SIG-M5 treated with dmso at 0.1 percent for 504 hours (cell line): ENCODE measurements around the gene TBCD.

Experiments
- DNase-seq: peaks from one replicate; lab custom pipeline; 2025; ENCODE audit not compliant: unreplicated experiment; lab: John Stamatoyannopoulos, UW

TBCD gene

DNA sequence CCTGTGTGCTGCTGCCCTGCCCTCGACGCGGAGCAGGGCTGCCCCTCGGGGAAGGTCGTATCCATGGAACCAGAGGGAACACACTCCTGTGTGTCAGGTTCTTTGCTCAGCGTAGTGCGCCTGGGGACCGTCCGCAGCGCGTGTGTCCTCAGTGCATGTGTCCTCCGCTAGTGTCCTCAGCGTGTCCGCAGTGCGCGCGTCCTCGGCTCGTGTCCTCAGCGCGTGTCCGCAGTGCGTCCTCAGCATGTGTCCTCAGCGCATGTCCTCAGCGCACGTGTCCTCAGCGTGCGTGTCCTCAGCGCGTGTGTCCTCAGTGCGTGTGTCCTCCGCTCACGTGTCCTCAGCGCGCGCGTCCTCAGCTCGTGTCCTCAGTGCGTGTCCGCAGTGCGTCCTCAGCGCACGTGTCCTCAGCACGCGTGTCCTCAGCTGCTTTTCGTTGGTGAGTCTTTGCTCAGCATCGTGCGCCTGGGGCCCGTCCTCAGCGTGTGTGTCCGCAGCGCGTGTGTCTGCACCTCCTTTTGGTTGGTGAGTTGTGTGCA lies 147.2 kb downstream of the TBCD start:
- DNase-seq = no peak

DNA sequence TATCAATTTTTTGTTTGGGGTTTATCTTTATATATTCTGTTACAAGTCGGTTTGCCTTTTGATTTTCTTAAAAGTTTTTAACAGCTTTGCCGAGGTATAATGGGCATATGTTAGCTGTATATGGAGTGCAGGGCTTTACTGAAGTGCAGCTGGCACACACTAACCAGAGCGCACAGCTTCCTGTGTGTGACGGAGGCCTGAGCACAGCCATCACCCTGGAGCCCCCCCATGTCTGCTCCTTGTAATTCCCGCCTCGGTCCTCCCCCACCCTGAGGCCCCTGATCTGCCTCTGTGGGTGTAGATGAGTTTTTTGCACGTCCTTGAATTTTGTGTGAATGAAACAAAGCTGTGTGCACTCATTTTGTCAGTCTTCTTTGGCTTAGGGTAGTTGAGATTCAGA lies 148.1 kb downstream of the TBCD start:
- no peak for DNase-seq

DNA sequence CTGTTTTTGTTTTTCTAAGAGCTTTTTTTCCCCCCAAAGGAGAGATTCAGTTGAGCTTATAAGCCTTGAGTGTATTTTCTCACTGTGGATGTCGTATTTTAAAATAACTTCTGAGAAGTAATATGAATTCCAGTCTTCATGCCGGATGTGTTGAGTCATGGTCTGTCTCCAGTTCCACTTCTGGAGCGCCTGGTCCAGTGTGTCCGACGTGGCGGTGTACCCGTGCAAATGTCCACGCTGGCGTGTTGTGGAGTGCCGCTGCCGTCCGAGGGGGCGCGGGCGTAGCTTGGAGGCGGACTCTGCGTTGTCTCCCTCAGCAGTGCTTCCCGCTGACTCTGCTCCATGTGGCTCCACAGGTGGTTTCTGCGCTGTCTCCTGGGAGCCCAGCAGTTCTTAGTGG lies 148.9 kb downstream of the TBCD start:
- no peak for DNase-seq

DNA sequence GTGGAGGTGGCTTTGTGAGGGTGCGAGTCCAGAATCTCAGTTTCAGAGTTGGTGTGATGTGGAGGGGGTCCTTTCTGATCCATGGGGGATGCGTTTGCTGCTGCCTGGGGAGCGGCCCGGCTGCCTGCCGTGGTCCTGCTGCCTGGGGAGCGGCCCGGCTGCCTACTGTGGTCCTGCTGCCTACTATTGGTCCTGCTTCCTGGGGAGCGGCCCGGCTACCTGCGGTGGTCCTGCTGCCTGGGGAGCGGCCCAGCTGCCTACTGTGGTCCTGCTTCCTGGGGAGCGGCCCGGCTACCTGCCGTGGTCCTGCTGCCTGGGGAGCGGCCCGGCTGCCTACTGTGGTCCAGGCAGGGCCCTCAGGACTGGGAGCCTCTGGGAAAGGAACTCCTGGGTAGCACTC lies 149.5 kb downstream of the TBCD start:
- DNase-seq = no peak

DNA sequence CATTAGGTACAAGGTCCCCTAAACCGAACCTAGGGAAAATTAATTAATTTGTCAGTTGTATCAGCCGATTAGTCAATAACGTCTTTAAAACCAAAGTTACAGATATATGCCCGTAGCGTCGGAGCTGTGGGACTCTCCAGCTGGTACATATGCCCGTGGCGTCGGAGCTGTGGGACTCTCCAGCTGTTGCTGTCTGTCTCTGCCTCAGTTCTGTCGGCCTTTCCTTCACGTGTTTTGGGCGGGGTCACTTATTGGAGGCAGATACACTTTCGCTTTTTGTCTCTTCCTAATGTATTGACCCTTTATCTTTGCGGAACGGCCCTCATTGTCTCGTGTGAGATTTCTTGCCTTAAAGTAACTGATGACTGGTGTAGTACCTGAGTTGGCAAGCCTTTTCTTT lies 150.0 kb downstream of the TBCD start:
- no peak for DNase-seq

DNA sequence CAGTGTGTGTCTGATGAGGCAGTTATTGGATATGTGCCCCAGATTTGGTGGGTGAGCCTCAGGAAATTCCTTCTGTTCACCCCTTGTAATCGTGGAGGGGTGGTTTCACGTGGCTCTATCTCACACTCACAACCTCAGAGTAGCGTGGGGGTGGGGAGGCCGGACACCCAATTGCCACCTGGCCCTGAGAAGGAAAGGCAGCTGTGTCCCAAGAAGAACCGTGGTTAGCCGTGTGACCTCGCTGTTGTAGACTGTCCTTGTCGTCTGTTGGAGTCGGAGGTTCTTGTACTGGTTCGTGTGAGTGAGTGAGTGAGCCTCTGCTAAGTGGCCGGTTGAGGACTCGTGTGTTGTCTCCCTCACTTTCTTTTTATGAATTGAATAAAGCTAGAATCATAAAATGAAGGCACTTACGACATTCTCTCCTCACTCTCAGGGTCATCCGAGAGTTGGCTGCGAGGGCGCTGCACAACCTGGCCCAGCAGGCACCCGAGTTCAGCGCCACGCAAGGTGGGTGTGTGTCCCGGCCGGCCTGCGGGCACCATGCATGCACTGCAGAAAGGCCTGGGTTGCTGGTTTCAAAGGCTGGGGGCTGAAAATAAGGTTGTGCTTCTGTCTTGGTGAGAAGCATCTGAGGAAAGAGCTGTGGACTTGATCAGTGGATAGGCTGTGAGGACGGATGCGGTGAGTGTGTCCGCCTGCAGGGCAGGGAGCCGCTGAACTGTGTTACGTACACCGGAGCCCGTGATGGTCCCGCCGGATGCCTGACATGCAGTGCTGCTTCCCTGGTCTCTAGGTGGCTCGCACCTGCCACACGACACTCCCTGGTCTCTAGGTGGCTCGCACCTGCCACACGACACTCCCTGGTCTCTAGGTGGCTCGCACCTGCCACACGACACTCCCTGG lies 151.4 kb downstream of the TBCD start:
- no peak for DNase-seq

DNA sequence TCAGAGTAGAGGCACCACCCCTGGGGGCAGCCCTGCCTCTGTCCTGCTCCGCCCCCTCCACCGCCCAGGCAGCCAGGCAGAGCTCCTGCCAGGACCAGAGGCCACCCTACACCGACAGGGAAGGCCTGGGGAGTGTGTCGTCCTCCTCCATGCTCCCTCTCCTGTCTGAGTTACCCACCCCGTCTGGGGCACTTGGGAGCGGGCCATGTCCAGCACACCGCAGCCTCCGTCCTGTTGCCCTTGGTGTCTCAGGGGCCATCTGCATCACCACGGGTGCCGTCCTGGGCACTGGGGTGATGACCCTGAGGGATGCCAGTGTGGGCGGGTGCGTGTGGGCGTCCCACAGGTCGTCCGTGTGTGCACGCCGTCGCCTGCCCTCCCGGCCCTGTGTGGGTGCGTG lies 153.3 kb downstream of the TBCD start:
- no peak for DNase-seq

DNA sequence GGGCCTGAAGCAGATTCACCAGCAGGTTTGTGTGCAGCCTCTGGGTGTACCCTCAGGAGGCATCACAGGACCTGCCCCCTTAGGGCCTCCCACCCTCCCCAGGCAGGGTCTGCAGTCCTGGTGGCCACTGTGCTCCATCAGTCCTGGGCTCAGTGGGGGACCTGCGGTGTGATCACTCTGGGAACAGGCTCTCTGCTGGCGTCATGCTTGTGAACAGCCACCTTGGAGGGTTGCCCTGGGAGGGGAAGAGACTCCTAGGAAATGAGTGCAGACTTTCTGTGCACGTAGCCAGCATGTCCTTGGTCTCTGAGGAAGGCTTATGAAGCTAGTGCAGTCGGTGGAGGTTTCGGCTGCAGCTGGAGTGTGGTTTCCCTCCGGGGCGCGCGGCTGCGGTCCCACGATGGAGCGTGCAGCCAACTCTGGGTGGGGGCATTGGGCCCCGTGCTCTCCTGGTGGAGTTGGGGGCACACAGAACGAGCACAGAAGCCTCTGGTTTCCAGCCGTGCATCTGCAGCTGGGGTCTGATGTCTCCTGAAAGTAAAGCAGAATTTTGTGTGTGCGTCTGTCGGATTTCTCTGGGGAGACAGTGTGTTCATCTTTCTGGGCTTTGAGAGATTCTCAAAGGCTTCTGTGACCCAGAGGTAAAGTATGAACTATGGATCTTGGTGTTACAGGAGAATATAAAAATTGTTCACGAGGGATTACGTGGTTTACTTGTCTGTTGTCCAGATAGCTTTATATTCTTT lies 156.1 kb downstream of the TBCD start:
- no peak for DNase-seq

DNA sequence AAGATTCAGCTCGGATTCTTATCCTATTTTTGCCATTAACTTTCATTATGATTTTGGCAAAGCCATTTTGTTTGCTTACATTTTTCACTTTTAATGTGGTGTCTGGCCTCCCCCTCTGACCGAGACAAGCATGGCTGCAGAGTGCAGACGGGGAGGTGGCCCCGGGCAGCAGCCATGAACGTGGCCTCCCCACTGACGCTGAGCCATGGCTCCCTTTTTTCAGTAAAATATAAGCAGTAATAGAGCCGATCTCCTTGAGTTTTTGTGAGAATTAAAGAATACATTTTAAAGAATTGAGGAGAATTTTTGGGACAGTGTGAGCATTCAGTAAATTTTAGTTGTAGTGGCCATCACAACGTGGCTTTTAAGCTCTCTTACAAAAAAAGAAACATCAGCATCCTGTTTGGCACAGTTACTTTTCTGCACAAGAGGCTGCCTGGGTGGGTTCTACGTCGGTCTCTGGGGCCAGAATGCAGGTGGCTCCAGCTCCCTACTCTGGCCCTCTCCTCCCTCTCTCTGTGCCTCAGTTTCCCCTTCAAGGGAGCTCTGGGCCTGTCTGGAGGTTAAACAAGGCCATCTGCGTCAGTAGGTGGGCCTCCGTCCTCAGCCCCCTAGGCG lies 156.8 kb downstream of the TBCD start:
- no peak for DNase-seq

DNA sequence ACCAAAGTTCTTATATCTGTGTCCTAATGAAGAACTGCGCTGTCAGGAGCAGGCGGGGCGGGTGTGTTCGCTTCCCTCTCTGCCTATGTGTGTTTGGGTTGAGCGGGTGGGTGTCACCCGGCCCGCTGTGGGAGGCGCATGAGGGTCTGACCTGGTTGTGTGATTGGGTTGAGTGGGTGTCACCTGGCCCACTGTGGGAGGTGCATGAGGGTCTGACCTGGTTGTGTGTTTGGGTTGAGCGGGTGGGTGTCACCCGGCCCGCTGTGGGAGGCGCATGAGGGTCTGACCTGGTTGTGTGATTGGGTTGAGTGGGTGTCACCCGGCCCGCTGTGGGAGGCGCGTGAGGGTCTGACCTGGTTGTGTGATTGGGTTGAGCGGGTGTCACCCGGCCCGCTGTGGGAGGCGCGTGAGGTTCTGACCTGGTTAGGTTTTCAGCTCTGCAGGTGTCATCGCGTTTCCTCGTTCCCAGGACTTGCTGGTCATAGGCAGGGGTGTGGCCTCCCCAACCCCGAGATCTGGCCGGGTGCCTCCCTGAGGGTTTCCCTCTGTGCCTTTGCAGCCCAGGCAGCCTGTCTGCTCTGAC lies 157.5 kb downstream of the TBCD start:
- DNase-seq = no peak

DNA sequence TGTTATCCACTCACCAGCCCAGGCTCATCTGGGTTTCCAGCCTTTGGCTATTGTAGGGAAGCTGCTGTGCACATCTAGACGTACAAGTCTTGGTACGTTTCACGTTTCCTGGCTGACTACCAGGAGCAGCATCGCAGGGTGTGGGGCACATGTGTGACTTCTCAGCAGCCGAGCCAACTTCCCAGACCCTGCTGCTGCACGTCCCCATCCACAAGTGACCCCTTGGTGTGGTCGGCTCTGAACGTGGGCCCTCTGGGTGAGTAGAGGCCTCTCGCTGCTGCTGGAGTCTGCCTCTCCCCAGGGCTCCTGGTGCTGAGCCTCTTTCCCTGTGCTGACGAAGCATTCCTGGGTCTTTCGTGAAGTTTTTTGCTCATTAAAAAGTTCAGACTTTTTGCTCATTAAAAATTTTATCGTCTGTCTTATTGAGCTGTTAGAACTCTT lies 158.2 kb downstream of the TBCD start:
- DNase-seq = no peak

DNA sequence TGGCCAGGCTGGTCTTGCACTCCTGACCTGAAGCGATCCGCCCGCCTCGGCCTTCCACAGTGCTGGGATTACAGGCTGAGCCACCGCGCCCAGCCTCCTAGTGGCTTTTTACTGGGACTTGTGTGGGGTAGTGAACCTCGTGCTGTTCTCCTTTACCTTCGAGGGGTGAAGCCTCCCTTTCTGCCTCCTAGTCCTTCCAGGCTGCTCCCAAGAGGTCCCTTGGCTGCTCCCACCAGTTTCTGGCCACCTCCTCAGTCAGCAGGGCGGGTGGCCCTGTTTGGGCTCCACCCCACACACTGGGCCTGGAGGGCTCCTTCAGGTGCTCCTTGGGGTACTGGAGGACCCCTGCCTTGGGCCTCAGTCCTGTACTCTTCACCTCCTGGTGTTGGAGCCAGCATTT lies 158.9 kb downstream of the TBCD start:
- DNase-seq = no peak

DNA sequence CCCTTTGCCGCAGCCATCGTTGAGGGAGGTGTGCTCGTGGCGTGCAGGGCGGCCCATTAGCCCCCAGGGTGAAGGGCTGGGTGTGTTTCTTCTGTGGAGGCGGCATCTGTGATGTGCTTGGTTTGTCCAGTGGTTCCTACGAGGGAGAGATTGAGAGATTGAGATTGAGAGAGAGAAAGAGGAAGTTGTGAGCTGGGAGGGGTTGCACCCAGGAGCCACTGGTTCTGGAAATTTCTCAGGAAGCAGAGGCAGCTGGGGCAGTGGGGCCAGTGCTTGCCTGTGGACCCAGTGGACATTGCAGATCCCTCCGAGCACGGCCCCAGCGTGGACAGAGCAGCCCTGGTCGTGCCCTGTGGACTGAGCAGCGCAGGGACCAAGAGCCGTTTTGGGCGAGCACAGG lies 160.0 kb downstream of the TBCD start:
- peak; percentile 16 for DNase-seq

DNA sequence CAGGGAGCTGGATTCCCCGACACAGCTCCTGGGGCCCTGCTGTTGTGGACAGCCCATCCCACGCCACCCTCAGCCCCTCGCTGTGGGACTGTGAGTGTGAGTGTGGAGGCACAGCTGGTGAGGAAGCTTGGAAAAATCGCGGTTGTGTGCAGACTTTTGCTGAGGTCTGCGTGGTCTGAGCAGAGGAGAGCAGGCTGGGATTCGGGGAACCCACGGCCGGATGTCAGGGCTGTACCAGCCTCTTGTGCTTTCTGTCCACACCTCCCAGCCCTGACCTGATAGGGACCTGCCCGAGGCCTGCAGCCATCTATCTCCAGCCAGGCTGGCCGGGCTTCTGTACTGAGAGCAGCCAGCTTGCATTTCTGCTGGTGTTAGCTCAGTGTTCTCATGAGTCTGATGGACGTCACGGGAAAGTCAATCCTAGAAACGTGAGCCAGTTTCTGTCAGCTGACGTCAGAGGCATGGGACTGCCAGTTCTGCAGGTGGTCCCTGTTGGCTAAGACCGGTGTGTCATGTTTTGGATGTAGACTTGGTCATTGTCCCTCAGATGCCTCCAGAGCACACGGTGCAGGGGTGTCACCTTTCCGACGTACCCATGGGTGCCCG lies 160.7 kb downstream of the TBCD start:
- DNase-seq = no peak

DNA sequence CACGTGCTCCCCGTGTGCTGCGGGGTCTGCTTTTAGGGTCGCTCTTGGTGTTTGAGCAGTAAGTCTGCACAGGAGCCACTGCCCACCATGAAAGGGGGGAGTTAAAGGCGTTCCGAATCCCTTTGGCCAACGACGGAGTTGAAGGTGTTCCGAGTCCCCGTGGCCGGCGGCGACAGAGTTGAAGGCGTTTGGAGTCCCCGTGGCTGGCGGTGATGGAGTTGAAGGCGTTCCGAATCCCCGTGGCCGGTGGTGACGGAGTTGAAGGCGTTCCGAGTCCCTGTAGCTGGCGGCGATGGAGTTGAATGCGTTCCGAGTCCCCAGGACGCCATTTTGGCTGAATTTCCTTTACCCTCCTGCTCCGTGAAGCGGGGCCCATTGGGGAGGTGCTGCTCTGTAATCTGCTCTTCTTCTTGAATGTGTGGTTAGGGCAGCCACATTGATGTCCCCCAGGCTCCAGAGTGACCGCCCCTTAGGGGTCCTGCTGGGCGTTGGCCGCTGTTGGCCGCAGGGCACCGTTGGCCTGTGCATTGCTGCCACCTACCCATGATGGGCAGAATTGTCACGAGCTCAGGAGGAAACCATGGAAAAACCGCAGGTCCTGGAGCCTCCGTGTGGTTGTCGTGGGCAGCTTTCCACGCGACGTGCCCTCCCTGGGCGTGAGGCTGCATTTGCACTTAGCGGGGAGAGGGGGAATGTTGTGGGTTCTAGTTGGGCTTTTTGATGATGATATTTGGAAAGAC lies 161.6 kb downstream of the TBCD start:
- DNase-seq = no peak

DNA sequence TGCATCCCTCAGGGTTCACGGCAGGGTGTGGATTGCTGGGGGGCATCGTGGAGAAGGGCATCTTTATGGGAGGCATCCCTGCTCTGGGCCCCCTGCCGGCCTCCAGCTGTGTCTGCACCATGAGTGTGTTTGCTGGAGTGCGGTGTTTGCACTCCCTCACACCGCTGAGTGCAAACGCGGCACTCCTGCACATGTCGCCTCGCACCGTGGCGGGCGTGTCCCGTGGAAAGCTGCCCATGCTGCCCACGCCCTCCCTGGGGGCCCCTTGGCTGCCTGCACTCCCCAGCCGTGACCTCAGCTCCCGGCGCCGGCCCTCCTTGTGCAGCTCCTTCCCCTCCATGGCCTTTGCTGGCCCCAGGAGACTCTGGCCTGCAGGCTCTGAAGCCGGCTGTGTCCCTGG lies 162.5 kb downstream of the TBCD start:
- no peak for DNase-seq

DNA sequence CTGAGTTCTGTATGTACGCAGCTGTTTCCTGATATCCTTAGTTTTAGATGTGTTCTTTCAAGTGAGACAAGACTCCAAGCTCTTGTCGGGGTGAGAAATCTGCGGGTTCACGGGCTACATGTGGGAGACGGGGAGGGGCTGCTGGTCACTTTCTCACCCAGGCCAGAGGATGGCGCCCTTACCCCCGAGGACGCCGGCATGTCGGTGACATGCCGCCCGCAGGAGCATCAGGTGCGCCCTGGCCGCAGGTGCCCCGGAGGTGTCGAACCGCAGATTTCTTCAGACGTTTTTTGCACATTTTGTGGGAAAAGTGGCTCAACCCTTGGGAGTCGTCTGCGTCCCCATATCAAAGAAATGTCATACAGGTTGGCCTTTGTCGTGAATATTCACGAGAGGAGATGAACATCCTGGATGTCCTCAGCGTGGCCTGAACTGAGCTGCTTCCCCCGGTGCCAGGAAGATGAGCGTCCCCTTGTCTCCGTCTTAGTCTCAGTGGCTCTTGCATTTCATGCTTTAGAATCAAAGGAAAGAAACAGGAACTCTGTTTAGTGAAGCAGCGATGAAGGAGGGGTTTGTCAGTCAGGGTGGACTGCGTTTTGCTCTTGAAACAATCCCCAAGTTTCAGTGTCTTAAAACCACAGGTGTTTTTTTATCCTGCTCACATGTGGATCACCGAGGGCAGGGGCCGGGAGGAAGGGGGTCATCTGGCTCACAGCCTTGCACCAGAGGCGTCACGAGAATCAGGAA lies 163.3 kb downstream of the TBCD start:
- DNase-seq = no peak

DNA sequence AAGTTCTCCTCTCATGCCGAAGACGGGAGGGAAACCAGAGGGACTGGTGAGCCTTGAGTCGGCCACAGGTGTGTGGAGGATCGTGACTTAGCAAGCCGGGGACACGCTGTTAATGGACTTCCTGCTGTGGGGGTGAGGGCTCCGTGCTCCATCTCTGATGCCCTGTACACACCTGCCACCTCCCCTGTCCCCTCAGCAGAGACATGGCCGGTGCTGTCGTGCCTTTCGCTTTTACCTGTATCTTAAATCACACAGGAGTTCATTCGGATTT lies 163.8 kb downstream of the TBCD start:
- DNase-seq = no peak

DNA sequence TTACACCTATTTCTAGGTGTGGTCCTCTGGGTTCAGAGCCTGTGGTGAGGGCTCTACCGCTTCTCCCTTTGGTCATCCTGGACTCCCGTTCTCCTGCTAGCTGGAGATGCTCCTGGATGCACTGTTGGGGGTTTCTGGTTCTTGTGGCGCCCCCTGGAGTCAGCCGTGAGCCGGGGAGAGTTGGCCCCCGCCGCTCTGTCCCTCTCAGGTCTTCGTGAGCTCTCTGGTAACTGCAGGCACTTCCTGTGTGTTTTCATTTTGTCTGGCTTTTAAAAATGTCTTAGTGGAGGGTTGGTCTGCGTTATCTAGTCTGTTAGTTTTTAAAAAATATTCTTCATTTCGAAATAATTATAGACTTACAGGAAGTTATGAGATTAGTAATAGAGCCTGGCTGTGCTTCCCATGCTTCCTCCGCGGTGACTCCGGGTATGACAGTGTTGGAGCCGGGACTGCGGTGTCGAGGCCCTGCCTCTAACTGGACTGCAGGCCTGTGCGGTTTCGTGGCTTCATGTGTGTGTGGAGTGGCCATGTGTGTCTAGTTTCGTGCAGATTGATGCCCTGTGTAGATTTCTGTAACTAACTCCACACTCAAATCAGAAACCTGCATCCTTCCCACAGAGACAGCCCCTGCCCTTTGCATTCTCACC lies 166.0 kb downstream of the TBCD start:
- DNase-seq = no peak
